ENCODE data around the gene ABCD1.

GRCh38 chrX:153725832-153726285 is 1.2 kb downstream of the ABCD1 start:
- TF ChIP-seq CTCF (IDR thresholded peaks at IDR 0.05) (no peak), EZH2 (IDR thresholded peaks at IDR 0.05) (no peak), EZH2phosphoT487 (IDR thresholded peaks at IDR 0.05) (no peak)

Data from neural progenitor cell (in vitro differentiated cells).